Upper lobe of left lung (tissue), 6 donors: Measurements from ENCODE around the gene FAM13A. TPM values are rescaled to one million over a fixed set of nuclear protein-coding genes. Genes with fewer than 3 reads are reported as not detected.
A peak's percentile ranks its signal among the peaks of the same experiment; 100 is the strongest.

Experiments used
- ATAC-seq, 2 donors: fragments of 200-7000 bp; cut with Tn5 transposase; one replicate each; pipeline ENCODE4 v1.9.1; 2022; ENCODE audit warnings: mild to moderate bottlenecking in 2 of 2, moderate library complexity in 2 of 2; ENCODE audit not compliant: low FRiP score in 2 of 2
- DNase-seq, 2 donors: peaks; one replicate each; pipeline ENCODE4 v3.0.0-alpha.2; 2019 to 2020
- H3K27ac ChIP-seq, 4 donors: fragments of 200-600 bp; sonication (generic); one replicate each; pipeline ENCODE4 v1.5.1; 2016 to 2019
- H3K27me3 ChIP-seq, 4 donors: fragments of 200-600 bp; sonication (generic); one replicate each; pipeline ENCODE4 v1.5.1; 2017 to 2019
- H3K36me3 ChIP-seq, 4 donors: fragments of 200-600 bp; sonication (generic); one replicate each; pipeline ENCODE4 v1.5.1; 2016 to 2019
- H3K4me1 ChIP-seq, 4 donors: fragments of 200-600 bp; sonication (generic); one replicate each; pipeline ENCODE4 v1.5.1; 2018 to 2019
- H3K4me3 ChIP-seq, 4 donors: fragments of 200-600 bp; sonication (generic); one replicate each; pipeline ENCODE4 v1.5.1; 2017 to 2019; ENCODE audit warnings: mild to moderate bottlenecking in 2 of 4, moderate library complexity in 1 of 4
- H3K9me3 ChIP-seq, 4 donors: fragments of 200-600 bp; sonication (generic); one replicate each; pipeline ENCODE4 v1.5.1; 2018 to 2019
- EP300 ChIP-seq, 4 donors: sonication (generic); formaldehyde crosslinking; IDR thresholded peaks; one replicate each; pipeline ENCODE4 v1.5.1; 2017; ENCODE audit warnings: antibody characterized with exemption in 4 of 4, control low read depth in 2 of 4
- POLR2A ChIP-seq, 4 donors: fragments of 450-650 bp; IDR thresholded peaks; one replicate each; pipeline ENCODE4 v1.5.1; 2016 to 2017; ENCODE audit warnings: antibody characterized with exemption in 4 of 4, mild to moderate bottlenecking in 2 of 4
- POLR2AphosphoS5 ChIP-seq, 2 donors: sonication (generic); formaldehyde crosslinking; IDR thresholded peaks; one replicate each; pipeline ENCODE4 v1.5.1; 2017; ENCODE audit warnings: antibody characterized with exemption in 2 of 2
- WGBS, 2 donors: methylation state at CpG; one replicate each; pipeline ENCODE4 v1.1.5; 2017 to 2018; 5-methylcytosine and 5-hydroxymethylcytosine counted together
- total RNA-seq, 6 donors: library from RNA; depleted of rRNA in 4 of 6; stranded (reverse); fragments of >200 nt in 4 of 6; gene quantifications; one replicate each; pipeline versions ENCODE4 v1.1.0 to v1.2.1, GENCODE V29; 2016 to 2021
- TF ChIP-seq, protein P1 (sequence below), 6 experiments: fragments of 450-650 bp in 4 of 6; fragments of 200-600 bp in 2 of 6; sonication (generic) in 2 of 6; IDR thresholded peaks; one replicate each; pipeline ENCODE4 v1.5.1; 2016 to 2019; ENCODE audit warnings: antibody characterized with exemption in 6 of 6
- donor health status: DM: no; HTN: no; CAD: no; lungs with moderate emphysema.
- donor health status: DM: no; HTN: yes; CAD: no; lungs with severe emphysema.

Gene FAM13A
- total RNA-seq, 6 donors from 2014 or later = 15.8 to 173 (median 34.1) TPM

DNA sequence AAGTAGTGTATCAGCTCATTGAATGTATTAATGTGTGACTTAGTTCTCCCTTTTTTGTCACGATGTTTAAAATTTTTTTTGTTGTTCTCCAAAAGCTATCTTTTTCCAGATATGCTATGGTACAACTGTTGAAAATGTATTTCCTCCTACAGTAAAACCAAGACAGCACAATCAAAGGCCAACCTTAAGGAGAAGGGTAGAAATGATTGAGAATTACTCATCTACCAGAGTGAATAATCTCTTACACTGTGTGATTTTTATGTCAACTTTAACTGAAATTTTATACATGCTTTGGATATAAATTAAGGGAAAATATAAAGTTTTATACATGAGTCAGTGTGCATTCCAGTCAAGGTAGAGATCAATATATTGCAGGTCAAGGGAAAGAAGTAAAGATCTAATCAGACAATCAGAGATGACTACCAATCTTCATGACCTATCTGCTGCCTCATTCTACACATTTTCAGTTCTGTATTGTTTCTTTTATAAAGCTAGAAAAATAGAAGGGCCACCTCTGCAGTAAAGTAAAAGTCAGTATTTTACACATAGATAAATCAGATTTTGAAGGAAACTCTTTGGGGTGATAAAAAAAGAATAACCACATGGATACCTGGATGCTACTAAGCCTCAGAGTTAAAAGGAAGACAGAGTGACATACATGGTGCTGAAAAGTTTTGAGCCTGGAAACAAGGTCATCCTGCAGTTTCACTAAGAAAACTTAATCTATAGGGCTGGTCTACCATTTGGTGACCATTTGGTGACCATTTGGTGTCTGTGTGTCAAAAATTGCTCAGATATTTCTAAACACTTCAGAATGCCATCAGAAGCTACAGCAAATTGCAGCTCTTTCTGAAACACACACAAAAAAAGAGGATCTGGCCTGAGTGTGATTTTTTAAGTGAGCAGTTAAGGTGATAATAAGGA is 1.6 kb downstream of the FAM13A start:
- peak overlapping the region in 2 of 4 donors; percentile 49 to 53 for H3K4me3 ChIP-seq
- TF ChIP-seq POLR2AphosphoS5 (IDR thresholded peaks at IDR 0.05) = no peak
- TF ChIP-seq, protein P1, sequence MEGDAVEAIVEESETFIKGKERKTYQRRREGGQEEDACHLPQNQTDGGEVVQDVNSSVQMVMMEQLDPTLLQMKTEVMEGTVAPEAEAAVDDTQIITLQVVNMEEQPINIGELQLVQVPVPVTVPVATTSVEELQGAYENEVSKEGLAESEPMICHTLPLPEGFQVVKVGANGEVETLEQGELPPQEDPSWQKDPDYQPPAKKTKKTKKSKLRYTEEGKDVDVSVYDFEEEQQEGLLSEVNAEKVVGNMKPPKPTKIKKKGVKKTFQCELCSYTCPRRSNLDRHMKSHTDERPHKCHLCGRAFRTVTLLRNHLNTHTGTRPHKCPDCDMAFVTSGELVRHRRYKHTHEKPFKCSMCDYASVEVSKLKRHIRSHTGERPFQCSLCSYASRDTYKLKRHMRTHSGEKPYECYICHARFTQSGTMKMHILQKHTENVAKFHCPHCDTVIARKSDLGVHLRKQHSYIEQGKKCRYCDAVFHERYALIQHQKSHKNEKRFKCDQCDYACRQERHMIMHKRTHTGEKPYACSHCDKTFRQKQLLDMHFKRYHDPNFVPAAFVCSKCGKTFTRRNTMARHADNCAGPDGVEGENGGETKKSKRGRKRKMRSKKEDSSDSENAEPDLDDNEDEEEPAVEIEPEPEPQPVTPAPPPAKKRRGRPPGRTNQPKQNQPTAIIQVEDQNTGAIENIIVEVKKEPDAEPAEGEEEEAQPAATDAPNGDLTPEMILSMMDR (IDR thresholded peaks at IDR 0.05) = no peak
- TF ChIP-seq POLR2A (IDR thresholded peaks at IDR 0.05) = no peak
- no peak for TF ChIP-seq EP300 (IDR thresholded peaks at IDR 0.05)
- no peaks in the 10 kb centered on the region for H3K9me3 ChIP-seq
- ATAC-seq (no peak), DNase-seq (no peak)
- peaks cover 0 to 9% (median 2%) of the 10 kb centered on the region in 4 donors for H3K4me1 ChIP-seq
- 51 to 67% methylated on average over 1 of the region's 1 CpG for WGBS, 2 donors
- H3K36me3 ChIP-seq = no peaks in the 10 kb centered on the region
- H3K27me3 ChIP-seq = no peaks in the 10 kb centered on the region
- H3K27ac ChIP-seq = no peak overlapping the region

DNA sequence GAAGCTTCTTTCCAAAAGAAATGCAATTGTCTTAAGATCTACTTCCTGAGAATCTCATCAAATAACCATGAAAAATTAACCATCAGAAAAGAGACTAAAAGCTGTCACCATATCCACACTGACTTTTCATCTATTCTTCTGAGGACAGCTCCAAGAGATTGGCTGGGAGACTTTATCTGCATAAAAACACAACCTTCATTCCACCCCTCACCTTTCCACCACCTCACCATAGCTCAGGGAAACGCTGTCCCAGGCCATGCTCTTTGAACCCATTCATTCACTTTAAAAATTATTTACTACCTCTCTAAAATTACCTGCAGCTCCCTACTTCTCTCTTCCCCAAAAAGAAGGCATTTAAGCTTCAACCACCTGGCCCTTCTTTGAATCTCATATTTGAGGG is 2.4 kb downstream of the FAM13A start:
- TF ChIP-seq POLR2AphosphoS5 (IDR thresholded peaks at IDR 0.05) = no peak
- TF ChIP-seq EP300 (IDR thresholded peaks at IDR 0.05) = no peak
- no peak for TF ChIP-seq POLR2A (IDR thresholded peaks at IDR 0.05)
- TF ChIP-seq, protein P1 (IDR thresholded peaks at IDR 0.05) = no peak
- DNase-seq (no peak), ATAC-seq (no peak)
- Histone ChIP-seq H3K27me3 (no peaks in the 10 kb centered on the region), H3K27ac (no peak overlapping the region), H3K4me3 (no peak overlapping the region), H3K4me1 (peaks cover 0 to 9% (median 2%) of the 10 kb centered on the region in 4 donors), H3K9me3 (no peaks in the 10 kb centered on the region), H3K36me3 (no peaks in the 10 kb centered on the region)
- WGBS, 2 donors = 38 to 72% methylated on average over 1 of the region's 1 CpG

DNA sequence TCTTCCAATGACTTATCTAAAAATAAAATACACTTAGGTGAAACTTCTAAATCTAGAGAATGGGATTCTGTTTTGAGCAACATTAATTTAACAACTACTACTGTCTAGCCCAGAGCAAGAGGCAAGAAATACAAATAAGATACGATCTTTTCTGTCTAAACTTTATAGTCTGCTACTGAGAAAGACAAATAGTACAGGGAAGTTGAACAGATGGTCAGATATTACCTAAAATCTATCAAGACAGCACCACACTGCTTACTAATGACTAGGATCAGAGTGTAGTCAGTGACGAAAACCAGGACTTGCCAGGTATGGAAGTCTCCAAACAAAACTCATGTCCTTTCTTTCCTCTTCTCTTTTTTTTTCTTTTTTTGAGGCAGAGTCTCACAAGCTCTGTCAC is 7.1 kb downstream of the FAM13A start:
- 85 to 99% methylated on average over 2 of the region's 2 CpGs for WGBS, 2 donors
- ATAC-seq = no peak

DNA sequence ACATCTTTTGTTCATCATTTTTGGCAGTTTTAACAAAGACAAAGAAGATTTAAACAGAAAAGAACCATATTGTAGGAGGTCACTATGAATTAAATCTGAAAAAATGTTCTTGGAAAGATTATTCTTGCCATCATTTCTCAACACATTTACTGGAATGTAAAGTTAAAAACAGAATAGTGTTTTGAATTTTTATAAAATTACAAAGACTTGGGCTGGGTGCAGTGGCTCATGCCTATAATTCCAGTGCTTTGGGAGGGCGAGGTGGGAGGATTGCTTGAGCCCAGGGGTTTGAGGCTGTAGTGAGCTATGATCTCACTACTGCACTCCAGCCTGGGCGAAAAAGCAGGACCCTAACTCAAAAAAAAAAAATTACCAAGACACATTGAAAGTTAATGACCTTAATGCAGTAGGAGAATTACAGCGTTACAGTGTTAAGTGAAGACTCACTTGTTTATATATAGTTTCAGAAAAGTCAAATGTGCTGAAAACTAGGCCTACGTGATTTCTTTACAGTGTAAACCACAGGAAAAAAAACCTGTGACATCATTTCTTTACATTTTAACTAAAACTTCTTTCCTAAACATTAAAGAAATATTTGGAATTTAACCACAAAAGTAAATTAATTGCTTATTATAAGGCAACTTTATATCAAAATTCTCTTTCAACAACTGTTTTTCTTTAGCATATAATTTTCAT is 7.9 kb downstream of the FAM13A start:
- ATAC-seq (no peak), DNase-seq (no peak)
- no peaks in the 10 kb centered on the region for H3K27me3 ChIP-seq
- H3K4me1 ChIP-seq = peaks cover 0 to 4% (median 0%) of the 10 kb centered on the region in 4 donors
- WGBS, 2 donors = 84 to 91% methylated on average over 4 of the region's 4 CpGs
- H3K36me3 ChIP-seq = no peaks in the 10 kb centered on the region
- no peak overlapping the region for H3K4me3 ChIP-seq
- no peaks in the 10 kb centered on the region for H3K9me3 ChIP-seq
- no peak overlapping the region for H3K27ac ChIP-seq
- TF ChIP-seq, protein P1 (IDR thresholded peaks at IDR 0.05) = no peak
- TF ChIP-seq EP300 (IDR thresholded peaks at IDR 0.05) (no peak), POLR2AphosphoS5 (IDR thresholded peaks at IDR 0.05) (no peak)

More for the DNA sequence above, 7.1 kb downstream of the FAM13A start:
- DNase-seq = no peak
- no peak overlapping the region for H3K27ac ChIP-seq
- no peak overlapping the region for H3K4me3 ChIP-seq
- TF ChIP-seq, protein P1 (IDR thresholded peaks at IDR 0.05) = no peak
- no peak for TF ChIP-seq POLR2AphosphoS5 (IDR thresholded peaks at IDR 0.05)
- no peak for TF ChIP-seq POLR2A (IDR thresholded peaks at IDR 0.05)
- TF ChIP-seq EP300 (IDR thresholded peaks at IDR 0.05) = no peak
- H3K36me3 ChIP-seq = no peaks in the 10 kb centered on the region
- no peaks in the 10 kb centered on the region for H3K9me3 ChIP-seq
- no peaks in the 10 kb centered on the region for H3K27me3 ChIP-seq
- peaks cover 0 to 4% (median 0%) of the 10 kb centered on the region in 4 donors for H3K4me1 ChIP-seq
